ENCODE data around the gene SWT1.

The SWT1 gene

GRCh38 chr1:185257950-185258208 lies 100.9 kb downstream of the SWT1 start:
- no peak overlapping the region for H3K4me3 ChIP-seq (replicated peaks; ENCODE audit: low read depth, low read length)
- peak; percentile 47 for DNase-seq (ENCODE audit: low read depth)
- TF ChIP-seq, protein P1, sequence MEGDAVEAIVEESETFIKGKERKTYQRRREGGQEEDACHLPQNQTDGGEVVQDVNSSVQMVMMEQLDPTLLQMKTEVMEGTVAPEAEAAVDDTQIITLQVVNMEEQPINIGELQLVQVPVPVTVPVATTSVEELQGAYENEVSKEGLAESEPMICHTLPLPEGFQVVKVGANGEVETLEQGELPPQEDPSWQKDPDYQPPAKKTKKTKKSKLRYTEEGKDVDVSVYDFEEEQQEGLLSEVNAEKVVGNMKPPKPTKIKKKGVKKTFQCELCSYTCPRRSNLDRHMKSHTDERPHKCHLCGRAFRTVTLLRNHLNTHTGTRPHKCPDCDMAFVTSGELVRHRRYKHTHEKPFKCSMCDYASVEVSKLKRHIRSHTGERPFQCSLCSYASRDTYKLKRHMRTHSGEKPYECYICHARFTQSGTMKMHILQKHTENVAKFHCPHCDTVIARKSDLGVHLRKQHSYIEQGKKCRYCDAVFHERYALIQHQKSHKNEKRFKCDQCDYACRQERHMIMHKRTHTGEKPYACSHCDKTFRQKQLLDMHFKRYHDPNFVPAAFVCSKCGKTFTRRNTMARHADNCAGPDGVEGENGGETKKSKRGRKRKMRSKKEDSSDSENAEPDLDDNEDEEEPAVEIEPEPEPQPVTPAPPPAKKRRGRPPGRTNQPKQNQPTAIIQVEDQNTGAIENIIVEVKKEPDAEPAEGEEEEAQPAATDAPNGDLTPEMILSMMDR (IDR thresholded peaks at IDR 0.05; ENCODE audit: low read length, missing control alignments) = no peak

DNA sequence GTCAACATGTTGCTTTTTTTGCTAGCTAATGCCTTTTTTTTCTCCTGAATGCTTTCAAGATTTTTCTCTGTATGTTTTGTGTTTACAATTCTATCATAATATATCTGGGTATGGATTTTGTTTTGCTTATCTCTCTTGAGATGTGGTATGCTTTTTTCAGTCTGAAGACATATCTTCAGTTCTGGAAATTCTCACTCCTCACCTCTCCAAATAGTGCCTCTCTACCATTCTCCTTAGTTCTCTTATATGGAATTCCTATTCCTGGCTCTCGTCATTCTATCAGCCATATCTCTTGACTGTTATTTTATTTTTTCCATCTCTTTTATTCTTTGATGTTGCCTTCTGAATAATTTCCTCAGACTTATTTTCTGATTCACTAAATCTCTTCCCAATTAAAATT lies 101.7 kb downstream of the SWT1 start:
- no peak for DNase-seq (ENCODE audit: low read depth)
- TF ChIP-seq, protein P1 (IDR thresholded peaks at IDR 0.05; ENCODE audit: low read length, missing control alignments) = no peak

DNA sequence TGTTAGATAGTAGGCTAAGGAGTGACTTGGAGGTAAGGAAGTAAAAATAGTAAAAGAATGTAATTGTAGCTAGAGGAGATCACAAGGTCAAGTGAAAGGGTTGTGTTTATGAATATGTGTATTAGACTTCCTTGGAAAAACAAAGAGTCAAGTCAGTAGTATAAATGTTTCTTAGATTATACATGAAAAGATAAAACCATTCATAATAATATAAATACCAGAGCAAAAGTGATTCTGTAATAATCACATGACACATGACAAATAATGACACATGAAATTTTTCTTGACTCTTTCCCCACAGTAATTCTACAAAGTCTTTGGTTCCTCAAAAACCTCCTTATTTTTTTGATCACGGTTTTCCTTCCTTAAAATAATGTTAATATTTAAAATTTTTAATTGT lies 103.6 kb downstream of the SWT1 start:
- TF ChIP-seq, protein P1 (IDR thresholded peaks at IDR 0.05; ENCODE audit: low read length, missing control alignments) = no peak
- no peak overlapping the region for H3K4me3 ChIP-seq (replicated peaks; ENCODE audit: low read depth, low read length)
- no peak for DNase-seq (ENCODE audit: low read depth)

More for the DNA sequence above, 101.7 kb downstream of the SWT1 start:
- no peak overlapping the region for H3K4me3 ChIP-seq (replicated peaks; ENCODE audit: low read depth, low read length)

GRCh38 chr1:185262151-185262550 lies 105.2 kb downstream of the SWT1 start:
- DNase-seq (ENCODE audit: low read depth) = no peak
- TF ChIP-seq, protein P1 (IDR thresholded peaks at IDR 0.05; ENCODE audit: low read length, missing control alignments) = no peak
- H3K4me3 ChIP-seq (replicated peaks; ENCODE audit: low read depth, low read length) = no peak overlapping the region

- no peak for DNase-seq (ENCODE audit: low read depth)
- TF ChIP-seq, protein P1 (IDR thresholded peaks at IDR 0.05; ENCODE audit: low read length, missing control alignments) = no peak
- H3K4me3 ChIP-seq (replicated peaks; ENCODE audit: low read depth, low read length) = no peak overlapping the region
Measured at GRCh38 chr1:185263292-185263691, 106.3 kb downstream of the SWT1 start.

- TF ChIP-seq, protein P1 (IDR thresholded peaks at IDR 0.05; ENCODE audit: low read length, missing control alignments) = no peak
- DNase-seq (ENCODE audit: low read depth) = no peak
- no peak overlapping the region for H3K4me3 ChIP-seq (replicated peaks; ENCODE audit: low read depth, low read length)
Measured at GRCh38 chr1:185263780-185264179, 106.8 kb downstream of the SWT1 start.

DNA sequence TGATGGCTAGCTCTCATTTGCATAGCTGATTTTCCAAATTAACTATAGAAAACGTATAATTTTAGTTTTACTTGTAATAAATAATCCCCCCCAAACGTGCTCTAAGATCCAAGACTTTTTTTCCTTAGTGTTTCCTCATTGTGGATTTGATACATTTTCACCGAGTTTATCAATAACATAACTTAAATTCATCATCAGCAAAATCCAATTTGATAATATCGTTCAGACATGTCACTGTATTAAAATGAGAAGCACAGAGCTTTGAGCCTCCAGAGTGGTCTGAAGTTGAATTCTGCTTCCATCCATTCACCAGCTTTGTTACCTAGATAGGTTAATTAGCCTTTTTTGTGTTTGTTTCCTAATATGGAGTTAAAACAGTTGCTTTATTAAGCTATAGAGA lies 108.3 kb downstream of the SWT1 start:
- H3K4me3 ChIP-seq (replicated peaks; ENCODE audit: low read depth, low read length) = no peak overlapping the region
- DNase-seq (ENCODE audit: low read depth) = no peak
- TF ChIP-seq, protein P1 (IDR thresholded peaks at IDR 0.05; ENCODE audit: low read length, missing control alignments) = no peak

Data from fibroblast of pulmonary artery (primary cell).